GM03348 (cell line): ENCODE results near the gene MBD5.
A peak's percentile ranks its signal among the peaks of the same experiment; 100 is the strongest.

Source experiments
- DNase-seq: peaks from one replicate; pipeline ENCODE4 v3.0.0; 2012; ENCODE audit warnings: low spot score

Gene MBD5

GRCh38 chr2:148221166-148221565, 200.3 kb downstream of the MBD5 start:
- DNase-seq: no peak

GRCh38 chr2:148221926-148222325, 201.0 kb downstream of the MBD5 start:
- DNase-seq: no peak

- no peak for DNase-seq
Measured at GRCh38 chr2:148231858-148232257, 211.0 kb downstream of the MBD5 start.

- DNase-seq: no peak
Measured at GRCh38 chr2:148234143-148234542, 213.3 kb downstream of the MBD5 start.

GRCh38 chr2:148237911-148238310, 217.0 kb downstream of the MBD5 start:
- DNase-seq: peak; percentile 16

GRCh38 chr2:148238561-148238960, 217.7 kb downstream of the MBD5 start:
- peak; percentile 40 for DNase-seq

GRCh38 chr2:148240838-148241237, 219.9 kb downstream of the MBD5 start:
- DNase-seq: no peak

- DNase-seq: peak; percentile 68
Measured at GRCh38 chr2:148244593-148245292, 223.9 kb downstream of the MBD5 start.

GRCh38 chr2:148251993-148252392, 231.1 kb downstream of the MBD5 start:
- no peak for DNase-seq

- no peak for DNase-seq
Measured at GRCh38 chr2:148252646-148253045, 231.8 kb downstream of the MBD5 start.

GRCh38 chr2:148253685-148254084, 232.8 kb downstream of the MBD5 start:
- no peak for DNase-seq

GRCh38 chr2:148255929-148256328, 235.0 kb downstream of the MBD5 start:
- no peak for DNase-seq

- no peak for DNase-seq
Measured at GRCh38 chr2:148257276-148257675, 236.4 kb downstream of the MBD5 start.

- no peak for DNase-seq
Measured at GRCh38 chr2:148258124-148258523, 237.2 kb downstream of the MBD5 start.

- no peak for DNase-seq
Measured at GRCh38 chr2:148259674-148260073, 238.8 kb downstream of the MBD5 start.

- DNase-seq: no peak
Measured at GRCh38 chr2:148263890-148264289, 243.0 kb downstream of the MBD5 start.

- no peak for DNase-seq
Measured at GRCh38 chr2:148273158-148273691, 252.3 kb downstream of the MBD5 start.

- DNase-seq: no peak
Measured at GRCh38 chr2:148279216-148279615, 258.3 kb downstream of the MBD5 start.

- no peak for DNase-seq
Measured at GRCh38 chr2:148282201-148282600, 261.3 kb downstream of the MBD5 start.

GRCh38 chr2:148292431-148292830, 271.5 kb downstream of the MBD5 start:
- DNase-seq: no peak

- peak; percentile 5 for DNase-seq
Measured at GRCh38 chr2:148298196-148298595, 277.3 kb downstream of the MBD5 start.

- no peak for DNase-seq
Measured at GRCh38 chr2:148299616-148300015, 278.7 kb downstream of the MBD5 start.

- peak; percentile 19 for DNase-seq
Measured at GRCh38 chr2:148300544-148300943, 279.7 kb downstream of the MBD5 start.

- no peak for DNase-seq
Measured at GRCh38 chr2:148301362-148301761, 280.5 kb downstream of the MBD5 start.
